ENCODE measurements around the gene PPFIA3.
"Not testable (repeated sequence)": the region's sequence is repeated elsewhere in the genome, so short reads cannot be mapped to it uniquely, and the experiment has no call there.

PPFIA3 gene

GRCh38 chr19:49150106-49150943, 31.0 kb downstream of the PPFIA3 start:
- DNase-seq = peak; percentile 79

- no peak for DNase-seq
These were observed 31.6 kb downstream of the PPFIA3 start for GRCh38 chr19:49150944-49151243.

DNA sequence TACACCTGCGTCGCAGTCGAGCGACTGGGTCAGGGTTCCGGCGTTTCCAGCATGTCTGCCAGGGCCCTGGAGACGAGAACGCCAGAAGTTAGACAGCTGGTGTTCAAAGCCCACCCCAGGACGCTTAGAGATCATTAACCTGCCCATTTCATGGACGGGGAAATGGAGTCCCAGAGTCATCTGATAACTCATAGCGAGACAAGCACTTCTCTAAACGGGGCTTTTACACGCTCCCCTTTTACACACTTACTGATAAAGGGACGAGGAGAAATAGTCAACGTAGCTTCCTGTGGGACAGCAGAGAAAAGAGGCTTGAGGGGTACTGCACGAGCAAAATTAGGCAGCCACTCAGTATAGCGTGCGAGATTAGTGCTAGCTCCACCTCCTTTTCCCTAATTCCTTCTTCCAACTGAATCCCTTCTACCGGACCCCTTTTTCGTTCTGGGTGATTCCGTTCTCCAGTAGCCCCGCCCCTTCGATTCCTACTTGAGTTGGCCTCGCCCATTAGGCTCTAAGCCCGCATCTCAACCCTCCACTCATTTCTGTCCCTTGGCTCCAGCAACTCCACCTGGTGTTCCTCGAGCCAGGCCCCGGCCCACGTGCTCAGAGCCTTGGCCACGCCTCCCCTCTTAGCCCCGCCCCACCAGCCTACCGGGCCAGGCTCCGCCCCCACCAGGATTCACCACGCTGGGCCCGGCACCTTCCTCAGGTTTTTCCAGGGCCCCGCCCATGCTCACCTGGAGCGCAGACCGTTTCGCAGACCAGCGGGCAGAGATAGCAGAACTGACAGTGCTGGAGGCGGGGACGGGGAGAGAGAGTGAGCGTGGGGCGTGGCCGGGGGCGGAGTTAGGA, 32.1 kb downstream of the PPFIA3 start:
- peak; percentile 72 for DNase-seq

DNA sequence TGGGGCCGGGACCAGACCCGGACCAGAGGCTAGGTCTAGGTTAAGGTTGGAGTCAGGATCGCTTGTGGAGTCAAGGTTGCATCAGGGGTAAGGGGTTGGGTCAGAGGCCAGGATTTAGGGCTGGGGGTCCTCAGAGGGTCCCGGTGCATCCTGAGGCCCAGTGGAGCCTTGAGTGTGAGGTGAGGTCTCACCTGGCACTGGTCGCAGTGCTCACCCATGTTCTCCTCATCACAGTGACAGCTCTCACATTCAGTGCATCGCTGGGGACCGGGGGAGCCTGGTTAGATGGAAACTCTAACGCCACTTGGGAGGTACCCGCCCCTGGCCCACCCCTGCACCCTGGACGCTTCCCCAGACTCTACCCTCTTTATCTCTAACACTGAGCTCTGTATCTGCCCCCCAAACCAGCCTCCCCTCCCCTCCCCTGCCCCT, 32.8 kb downstream of the PPFIA3 start:
- DNase-seq = no peak

GRCh38 chr19:49153167-49153809, 33.9 kb downstream of the PPFIA3 start:
- no peak for DNase-seq

DNA sequence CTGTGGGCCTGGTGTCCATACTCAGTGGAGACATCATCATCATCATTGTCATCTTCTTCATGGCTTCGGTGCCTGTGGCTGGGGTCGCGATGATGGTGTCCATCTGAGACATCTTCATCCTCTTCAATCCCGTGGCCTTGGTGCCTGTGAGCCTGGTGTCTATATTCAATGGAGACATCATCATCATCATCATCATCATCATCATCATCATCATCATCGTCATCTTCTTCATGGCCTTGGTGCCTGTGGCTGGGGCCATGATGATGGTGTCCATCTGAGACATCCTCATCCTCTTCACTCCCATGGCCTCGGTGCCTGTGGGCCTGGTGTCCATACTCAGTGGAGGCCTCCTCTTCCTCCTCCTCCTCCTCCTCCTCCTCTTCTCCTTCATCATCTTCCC, 34.9 kb downstream of the PPFIA3 start:
- no peak for DNase-seq

- DNase-seq = no peak
These were observed 35.9 kb downstream of the PPFIA3 start, which contains the start of gene HRC for GRCh38 chr19:49155005-49155819. Gene HRC (minus strand): TSS chr19:49155396. CDS start chr19:49155237, 159 bp downstream.

DNA sequence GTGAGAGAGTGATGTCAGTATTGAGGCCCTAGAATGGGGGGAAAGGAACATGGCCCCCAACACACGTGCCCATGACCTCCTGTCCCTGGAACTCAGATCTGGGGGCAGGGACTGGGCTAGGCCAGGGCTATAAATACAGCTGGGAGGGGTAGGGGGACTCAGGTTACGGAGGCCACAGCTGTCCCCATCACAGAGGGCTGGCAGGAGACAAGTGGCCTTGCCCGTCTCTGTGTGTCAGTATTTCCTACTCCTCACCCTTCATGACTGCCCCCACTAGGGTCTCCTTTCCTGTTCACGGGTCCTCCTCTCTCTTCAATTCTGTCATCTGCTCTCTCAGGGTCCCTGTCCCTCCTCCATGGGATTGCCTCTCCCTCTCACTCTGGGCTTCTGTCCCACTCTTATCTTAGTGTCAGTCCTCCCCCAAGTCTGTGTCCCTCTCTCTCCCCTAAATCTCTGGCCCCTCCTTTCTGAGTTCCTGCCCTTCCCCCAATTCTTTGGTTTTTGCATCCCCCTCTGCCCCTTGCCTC, 36.5 kb downstream of the PPFIA3 start:
- no peak for DNase-seq

DNA sequence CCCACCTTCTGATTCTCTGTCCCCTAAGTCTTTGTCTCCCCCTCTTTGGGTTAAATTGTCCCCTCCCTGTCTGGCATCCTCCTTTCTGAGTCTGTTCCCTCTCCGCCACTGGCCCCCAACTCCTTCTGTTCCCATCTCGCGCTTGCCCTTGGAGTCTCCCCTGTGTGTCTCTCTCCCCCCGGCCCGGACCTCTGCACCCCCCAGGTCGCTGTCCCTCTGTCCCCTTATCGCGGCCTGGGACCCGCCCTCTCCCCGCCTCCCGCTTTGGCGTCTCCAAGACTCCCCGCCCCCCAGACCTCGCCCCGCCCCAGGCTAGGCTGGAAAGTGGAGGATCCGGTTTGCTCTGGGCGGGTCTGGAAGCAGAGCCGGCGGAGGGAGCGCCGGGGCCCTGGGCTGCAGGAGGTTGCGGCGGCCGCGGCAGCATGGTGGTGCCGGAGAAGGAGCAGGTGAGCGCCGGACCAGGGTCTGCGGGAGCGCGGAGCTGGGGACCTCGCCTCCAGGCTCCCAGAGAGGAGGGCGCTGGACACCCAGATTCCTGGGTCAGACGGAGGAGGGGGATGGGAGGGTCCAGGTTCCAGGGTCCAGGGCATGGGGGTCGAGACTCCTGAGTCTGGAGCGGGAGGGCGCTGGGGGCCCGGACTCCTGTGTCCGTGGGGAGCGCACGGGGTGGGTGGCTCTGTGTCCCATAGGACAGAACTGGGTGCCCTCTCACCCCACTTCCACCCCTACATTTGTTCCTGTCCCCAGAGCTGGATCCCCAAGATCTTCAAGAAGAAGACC, 38.3 kb downstream of the PPFIA3 start, which contains the start of gene TRPM4:
Gene TRPM4 (plus strand): TSS at position 348 of the 780 bp plus-strand sequence. CDS start 75 bp downstream, at position 423.
- peak; percentile 81 for DNase-seq

DNA sequence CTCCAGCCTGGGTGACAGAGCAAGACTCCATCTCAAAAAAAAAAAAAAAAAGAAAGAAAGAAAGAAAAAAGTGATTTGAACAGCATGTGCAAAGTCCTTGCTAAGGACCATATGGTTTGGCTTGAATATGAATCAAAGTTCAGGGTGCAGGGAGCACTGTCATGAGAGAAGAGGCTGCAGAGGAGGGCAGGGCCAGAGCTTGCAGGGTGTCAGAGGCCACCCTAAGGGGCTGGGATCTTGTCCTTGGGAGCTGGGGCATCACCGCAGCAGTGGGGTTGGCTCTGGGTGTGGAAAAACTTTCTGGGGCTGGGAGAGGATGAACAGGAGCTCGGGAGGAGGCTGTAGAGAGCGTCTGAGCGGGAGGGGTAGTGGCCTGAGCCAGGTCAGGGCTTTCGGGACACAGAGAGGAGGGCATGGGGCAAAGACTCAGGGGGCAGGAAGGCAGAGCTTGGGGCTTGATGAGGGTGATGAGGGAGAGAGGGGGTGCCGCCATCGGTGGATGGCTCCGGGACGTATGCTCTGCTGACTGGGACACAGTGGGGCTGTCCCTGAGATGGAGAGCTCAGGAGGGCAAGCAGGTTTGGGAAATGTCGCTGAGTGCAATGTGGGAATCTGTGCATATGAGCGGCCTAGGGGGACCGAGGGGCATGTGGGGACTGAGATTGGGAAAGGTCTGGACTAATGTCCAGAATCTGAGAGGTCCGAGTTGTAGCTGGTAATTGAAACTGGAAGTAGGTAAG, 41.3 kb downstream of the PPFIA3 start:
- no peak for DNase-seq

- no peak for DNase-seq
These were observed 42.6 kb downstream of the PPFIA3 start for GRCh38 chr19:49161987-49162386.

GRCh38 chr19:49165111-49165750, 45.9 kb downstream of the PPFIA3 start:
- DNase-seq = no peak

DNA sequence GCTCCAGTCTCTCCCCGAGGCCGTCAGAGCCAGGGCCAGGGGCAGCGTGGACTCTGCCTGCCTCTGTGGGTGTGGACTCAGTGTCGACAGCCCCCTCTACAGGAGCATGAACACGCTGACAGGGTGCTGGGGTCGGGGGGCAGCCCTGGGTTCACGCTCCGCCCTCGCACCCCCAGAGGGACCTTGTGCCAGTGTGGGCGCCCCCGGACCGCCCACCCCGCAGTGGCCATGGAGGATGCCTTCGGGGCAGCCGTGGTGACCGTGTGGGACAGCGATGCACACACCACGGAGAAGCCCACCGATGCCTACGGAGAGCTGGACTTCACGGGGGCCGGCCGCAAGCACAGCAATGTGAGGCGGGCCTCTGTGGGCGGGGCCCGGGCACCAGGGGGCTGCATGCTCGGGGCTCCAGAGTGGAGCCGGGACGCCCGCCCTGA, 46.5 kb downstream of the PPFIA3 start:
- DNase-seq = no peak

DNA sequence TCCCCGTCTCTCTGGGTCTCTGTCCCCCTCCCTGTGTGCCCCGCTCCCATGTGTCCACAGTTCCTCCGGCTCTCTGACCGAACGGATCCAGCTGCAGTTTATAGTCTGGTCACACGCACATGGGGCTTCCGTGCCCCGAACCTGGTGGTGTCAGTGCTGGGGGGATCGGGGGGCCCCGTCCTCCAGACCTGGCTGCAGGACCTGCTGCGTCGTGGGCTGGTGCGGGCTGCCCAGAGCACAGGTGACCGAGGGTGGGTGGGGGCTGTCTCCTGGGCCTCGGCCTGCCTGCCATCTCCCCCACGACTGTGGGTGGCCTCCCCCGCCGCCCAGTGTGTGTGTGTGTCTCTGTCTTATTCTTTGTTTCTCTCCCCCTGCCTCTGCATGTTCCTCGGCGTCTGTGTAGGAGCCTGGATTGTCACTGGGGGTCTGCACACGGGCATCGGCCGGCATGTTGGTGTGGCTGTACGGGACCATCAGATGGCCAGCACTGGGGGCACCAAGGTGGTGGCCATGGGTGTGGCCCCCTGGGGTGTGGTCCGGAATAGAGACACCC, 48.6 kb downstream of the PPFIA3 start:
- no peak for DNase-seq

DNA sequence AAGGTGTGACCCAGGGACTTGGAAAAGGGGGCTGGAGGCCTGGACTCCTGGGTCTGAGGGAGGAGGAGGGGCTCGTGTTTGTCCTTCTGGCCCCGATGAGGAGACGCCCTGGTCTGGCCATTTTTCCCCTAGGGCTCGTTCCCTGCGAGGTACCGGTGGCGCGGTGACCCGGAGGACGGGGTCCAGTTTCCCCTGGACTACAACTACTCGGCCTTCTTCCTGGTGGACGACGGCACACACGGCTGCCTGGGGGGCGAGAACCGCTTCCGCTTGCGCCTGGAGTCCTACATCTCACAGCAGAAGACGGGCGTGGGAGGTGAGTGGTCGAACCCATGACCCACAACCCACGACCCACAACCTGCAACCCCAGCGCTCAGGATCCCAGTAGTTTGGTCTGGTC, 49.1 kb downstream of the PPFIA3 start:
- DNase-seq = no peak

DNA sequence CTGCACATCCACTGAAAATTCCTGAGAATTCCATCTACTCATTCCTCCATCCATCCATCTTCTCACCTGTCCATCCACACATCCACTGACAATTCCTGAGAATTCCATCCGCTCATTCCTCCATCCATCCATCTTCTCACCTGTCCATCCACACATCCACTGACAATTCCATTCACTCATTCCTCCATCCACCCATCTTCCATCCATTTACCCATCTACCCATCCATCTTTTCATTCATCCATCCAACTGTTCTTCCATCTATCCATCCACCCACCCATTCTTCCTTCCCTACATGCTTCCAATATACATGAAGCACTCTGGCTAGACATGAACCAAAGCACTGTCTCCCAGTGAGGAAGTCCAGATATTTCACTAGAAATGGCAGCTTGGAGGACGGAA, 53.9 kb downstream of the PPFIA3 start:
- no peak for DNase-seq

GRCh38 chr19:49180659-49181058, 61.3 kb downstream of the PPFIA3 start:
- no peak for DNase-seq

DNA sequence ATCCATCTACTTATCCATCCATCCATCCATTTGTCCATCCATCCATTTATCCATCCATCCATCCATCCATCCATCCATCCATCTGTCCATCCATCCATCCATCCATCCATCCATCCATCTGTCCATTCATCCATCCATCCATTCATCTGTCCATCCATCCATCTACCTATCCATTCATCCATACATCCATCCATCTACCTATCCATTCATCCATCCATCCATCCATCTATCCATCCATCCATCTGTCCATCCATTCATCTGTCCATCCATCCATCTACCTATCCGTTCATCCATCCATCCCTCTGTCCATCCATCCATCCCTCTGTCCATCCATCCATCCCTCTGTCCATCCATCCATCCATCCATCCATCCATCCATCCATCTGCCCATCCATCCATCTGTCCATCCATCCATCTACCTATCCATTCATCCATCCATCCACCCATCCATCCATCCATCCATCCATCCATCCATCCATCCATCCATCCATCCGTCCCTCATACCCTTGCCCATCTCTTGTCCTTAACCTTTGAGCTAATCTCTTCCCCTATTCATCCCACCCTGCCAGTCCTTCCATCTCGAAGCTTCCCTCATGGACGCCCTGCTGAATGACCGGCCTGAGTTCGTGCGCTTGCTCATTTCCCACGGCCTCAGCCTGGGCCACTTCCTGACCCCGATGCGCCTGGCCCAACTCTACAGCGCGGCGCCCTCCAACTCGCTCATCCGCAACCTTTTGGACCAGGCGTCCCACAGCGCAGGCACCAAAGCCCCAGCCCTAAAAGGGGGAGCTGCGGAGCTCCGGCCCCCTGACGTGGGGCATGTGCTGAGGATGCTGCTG, 62.9 kb downstream of the PPFIA3 start:
- not testable (repeated sequence) for DNase-seq
